ENCODE results near the gene PDPK1.
"Not testable (repeated sequence)": the region's sequence is repeated elsewhere in the genome, so short reads cannot be mapped to it uniquely, and the experiment has no call there.

DNA sequence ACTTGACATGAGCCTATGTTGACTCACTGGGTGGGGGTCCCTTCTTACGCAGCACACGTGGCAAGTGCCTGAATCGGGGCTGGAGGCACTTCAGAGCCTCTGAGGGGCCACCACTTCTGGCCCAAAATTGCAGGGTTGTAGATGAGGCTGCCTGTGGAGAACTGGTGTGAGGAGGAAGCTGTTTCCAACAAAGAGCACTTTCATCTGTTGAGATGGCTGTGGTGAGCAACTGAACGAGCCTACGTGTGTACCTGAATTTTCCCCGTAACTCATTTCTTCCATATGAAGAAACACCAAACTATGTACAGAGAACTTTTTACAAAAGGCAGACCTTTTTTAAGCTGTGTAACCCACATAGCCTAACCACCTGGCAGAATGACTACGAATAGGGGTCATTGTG, 64.4 kb downstream of the PDPK1 start:
- TF ChIP-seq, protein P1, sequence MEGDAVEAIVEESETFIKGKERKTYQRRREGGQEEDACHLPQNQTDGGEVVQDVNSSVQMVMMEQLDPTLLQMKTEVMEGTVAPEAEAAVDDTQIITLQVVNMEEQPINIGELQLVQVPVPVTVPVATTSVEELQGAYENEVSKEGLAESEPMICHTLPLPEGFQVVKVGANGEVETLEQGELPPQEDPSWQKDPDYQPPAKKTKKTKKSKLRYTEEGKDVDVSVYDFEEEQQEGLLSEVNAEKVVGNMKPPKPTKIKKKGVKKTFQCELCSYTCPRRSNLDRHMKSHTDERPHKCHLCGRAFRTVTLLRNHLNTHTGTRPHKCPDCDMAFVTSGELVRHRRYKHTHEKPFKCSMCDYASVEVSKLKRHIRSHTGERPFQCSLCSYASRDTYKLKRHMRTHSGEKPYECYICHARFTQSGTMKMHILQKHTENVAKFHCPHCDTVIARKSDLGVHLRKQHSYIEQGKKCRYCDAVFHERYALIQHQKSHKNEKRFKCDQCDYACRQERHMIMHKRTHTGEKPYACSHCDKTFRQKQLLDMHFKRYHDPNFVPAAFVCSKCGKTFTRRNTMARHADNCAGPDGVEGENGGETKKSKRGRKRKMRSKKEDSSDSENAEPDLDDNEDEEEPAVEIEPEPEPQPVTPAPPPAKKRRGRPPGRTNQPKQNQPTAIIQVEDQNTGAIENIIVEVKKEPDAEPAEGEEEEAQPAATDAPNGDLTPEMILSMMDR (conservative IDR thresholded peaks at IDR 0.05; ENCODE audit: low read length) = not testable (repeated sequence)
- TF ChIP-seq EZH2phosphoT487 (IDR thresholded peaks at IDR 0.05; ENCODE audit: borderline replicate concordance) = not testable (repeated sequence)

Measured in Loucy (cell line).